Activated CD8-positive, alpha-beta T cell treated with anti-CD3 and anti-CD28 coated beads, Interleukin-2, amount 10 ng/mL, durations not matched to agents 7 days and 5 days (primary cell): ENCODE data around the gene MYOG. TPM values are rescaled to one million over a fixed set of nuclear protein-coding genes. Genes with fewer than 3 reads are reported as not detected.

Experiments used
- ATAC-seq: fragments of 150-1000 bp; cut with Tn5 transposase; one replicate; pipeline ENCODE4 v1.10.0; 2021; ENCODE audit warnings: moderate library complexity
- CTCF ChIA-PET: fragments of 350-600 bp; sonication (Branson Sonifier 250); formaldehyde crosslinking; loops from one replicate; lab custom pipeline; 2021; ENCODE audit warnings: antibody characterized with exemption; lab: Charles Lee
- POLR2A ChIA-PET: fragments of 350-600 bp; sonication (Branson Sonifier 250); formaldehyde crosslinking; loops from one replicate; lab custom pipeline; 2021; ENCODE audit warnings: antibody characterized with exemption; lab: Charles Lee
- DNase-seq: peaks from one replicate; pipeline ENCODE4 v3.0.0-alpha.2; 2020
- H3K27ac Mint-ChIP-seq: one replicate; pipeline ENCODE4 v1.8.0; 2021; ENCODE audit warnings: mild to moderate bottlenecking, mixed read lengths
- H3K27me3 Mint-ChIP-seq: one replicate; pipeline ENCODE4 v1.8.0; 2021; ENCODE audit warnings: low read depth, mixed read lengths
- H3K36me3 Mint-ChIP-seq: one replicate; pipeline ENCODE4 v1.8.0; 2021; ENCODE audit warnings: low read depth, mixed read lengths
- H3K4me1 Mint-ChIP-seq: one replicate; pipeline ENCODE4 v1.8.0; 2021; ENCODE audit warnings: low read depth, mixed read lengths
- H3K4me3 Mint-ChIP-seq: one replicate; pipeline ENCODE4 v1.8.0; 2021; ENCODE audit warnings: mild to moderate bottlenecking, mixed read lengths
- H3K9me3 Mint-ChIP-seq: one replicate; pipeline ENCODE4 v1.8.0; 2022; ENCODE audit warnings: mixed read lengths; ENCODE audit not compliant: insufficient read depth
- total RNA-seq, 2 experiments: library from RNA; stranded (reverse); gene quantifications; one replicate each; pipeline ENCODE4 v1.2.3, GENCODE V29; 2021

Gene MYOG
- total RNA-seq, 2 experiments from 2014 or later = not detected

DNA sequence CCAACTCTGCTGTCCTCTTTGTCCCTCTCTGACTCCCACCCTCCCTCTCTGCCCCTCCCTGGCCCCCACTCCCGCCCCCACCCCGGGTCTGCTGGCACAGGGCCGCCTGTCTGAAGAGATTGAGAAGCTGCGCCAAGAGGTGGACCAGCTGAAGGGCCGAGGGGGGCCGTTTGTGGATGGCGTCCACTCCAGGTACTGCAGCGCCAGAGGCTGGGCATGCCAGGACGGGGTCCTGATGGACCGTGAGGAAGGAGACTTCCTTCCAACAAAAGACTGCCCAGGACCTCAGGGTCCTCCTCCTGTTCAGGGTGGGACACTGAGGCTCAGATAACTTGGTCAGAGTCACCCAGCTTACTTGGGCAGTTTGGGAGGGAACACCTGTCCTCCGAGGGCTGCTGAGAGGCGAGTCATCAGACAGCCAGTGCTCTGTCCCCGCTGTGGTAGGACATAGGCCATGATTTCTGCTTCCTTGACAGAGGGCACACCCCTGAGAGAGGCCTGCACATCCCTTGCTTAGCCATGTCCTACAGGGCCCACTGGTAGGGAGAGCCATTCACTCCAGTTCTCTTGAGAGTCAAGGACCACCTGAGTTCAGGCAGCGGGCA lies 36.1 kb downstream of the MYOG start:
- Mint-ChIP-seq H3K36me3 (peaks cover 3% of the 10 kb centered on the region), H3K27ac (no peak overlapping the region), H3K4me1 (no peaks in the 10 kb centered on the region), H3K27me3 (no peaks in the 10 kb centered on the region), H3K9me3 (no peaks in the 10 kb centered on the region), H3K4me3 (no peak overlapping the region)
- ChIA-PET CTCF (interaction anchor here (1.0 to 6.5 kb wide), 2 partner anchors 10 to 28 kb away, joined by 3 to 36 read pairs; no protein-coding TSS in a partner anchor), POLR2A (no interaction called here)
- ATAC-seq = no peak
- no peak for DNase-seq

DNA sequence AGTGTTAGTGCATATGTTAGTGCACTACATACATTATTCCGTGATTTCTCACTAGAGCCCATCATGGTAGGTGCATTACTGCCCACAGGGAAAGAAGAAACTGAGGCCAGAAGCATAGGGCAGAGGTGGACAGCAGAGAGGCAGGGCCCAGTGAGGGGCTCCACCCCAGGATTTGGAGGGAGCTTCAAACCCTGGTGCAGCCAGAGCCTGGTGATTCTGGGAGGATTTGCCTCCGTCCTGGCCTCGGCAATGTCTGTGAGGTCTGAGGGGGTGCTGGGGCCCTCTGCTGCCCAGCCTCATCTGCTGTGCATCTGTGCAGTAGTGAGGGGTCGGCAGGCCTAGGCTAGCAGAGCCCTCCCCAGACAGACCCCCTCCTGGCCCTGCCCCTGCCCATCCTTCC lies 36.7 kb downstream of the MYOG start:
- ChIA-PET POLR2A (no interaction called here), CTCF (interaction anchor here (1.0 kb wide), 1 partner anchor 10 kb away, joined by 3 read pairs; no protein-coding TSS in a partner anchor)
- ATAC-seq (no peak), DNase-seq (no peak)
- Mint-ChIP-seq H3K4me1 (no peaks in the 10 kb centered on the region), H3K4me3 (no peak overlapping the region), H3K9me3 (no peaks in the 10 kb centered on the region), H3K36me3 (peaks cover 3% of the 10 kb centered on the region), H3K27ac (no peak overlapping the region), H3K27me3 (no peaks in the 10 kb centered on the region)

DNA sequence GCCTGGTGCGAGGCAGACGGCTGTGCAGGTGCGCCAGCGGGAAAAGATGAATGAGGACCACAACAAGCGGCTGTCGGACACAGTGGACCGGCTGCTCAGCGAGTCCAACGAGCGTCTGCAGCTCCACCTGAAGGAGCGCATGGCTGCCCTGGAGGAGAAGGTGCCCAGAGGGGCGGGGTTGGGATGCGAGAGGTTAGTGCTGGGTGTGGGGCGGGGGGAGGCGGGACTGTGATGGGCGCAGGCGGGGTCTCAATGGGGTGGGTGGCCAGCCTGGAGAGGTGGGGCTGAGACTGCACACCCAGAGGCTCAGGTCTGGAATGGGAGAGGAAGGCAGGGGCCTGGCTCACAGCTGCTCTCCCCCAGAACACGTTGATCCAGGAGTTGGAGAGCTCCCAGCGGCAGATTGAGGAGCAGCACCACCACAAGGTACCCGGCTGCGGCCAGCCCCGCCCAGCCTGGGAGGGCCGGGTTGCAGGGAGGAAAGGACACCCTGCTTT lies 37.2 kb downstream of the MYOG start:
- Mint-ChIP-seq H3K27me3 (no peaks in the 10 kb centered on the region), H3K27ac (no peak overlapping the region), H3K4me3 (no peak overlapping the region), H3K36me3 (peaks cover 3% of the 10 kb centered on the region), H3K9me3 (no peaks in the 10 kb centered on the region), H3K4me1 (no peaks in the 10 kb centered on the region)
- CTCF ChIA-PET = interaction anchor here (1.0 kb wide), 1 partner anchor 9 kb away, joined by 3 read pairs; no protein-coding TSS in a partner anchor
- no peak for ATAC-seq
- DNase-seq = no peak
- POLR2A ChIA-PET = no interaction called here

DNA sequence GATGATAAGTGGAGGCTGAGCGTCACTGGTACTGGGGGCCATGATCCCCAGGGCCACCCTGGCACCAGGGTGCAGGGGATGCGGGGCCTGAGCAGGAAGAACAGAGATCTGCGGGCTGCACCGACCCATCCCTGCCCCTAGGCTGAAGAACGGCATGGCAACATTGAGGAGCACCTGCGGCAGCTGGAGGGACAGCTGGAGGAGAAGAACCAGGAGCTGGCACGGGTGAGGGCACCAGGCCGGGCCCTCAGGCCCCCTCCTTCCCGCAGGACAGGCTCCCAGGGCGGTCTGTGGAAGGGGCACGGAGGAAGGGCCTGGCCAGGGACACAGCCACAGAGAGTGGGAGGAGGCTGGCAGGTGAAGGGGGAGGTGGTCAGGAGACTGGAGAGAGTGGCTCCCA lies 37.7 kb downstream of the MYOG start:
- Mint-ChIP-seq H3K27me3 (no peaks in the 10 kb centered on the region), H3K9me3 (no peaks in the 10 kb centered on the region), H3K36me3 (peaks cover 3% of the 10 kb centered on the region), H3K4me3 (no peak overlapping the region), H3K4me1 (no peaks in the 10 kb centered on the region), H3K27ac (no peak overlapping the region)
- ChIA-PET CTCF (interaction anchor here (1.0 kb wide), 1 partner anchor 9 kb away, joined by 3 read pairs; no protein-coding TSS in a partner anchor), POLR2A (no interaction called here)
- ATAC-seq (no peak), DNase-seq (no peak)

DNA sequence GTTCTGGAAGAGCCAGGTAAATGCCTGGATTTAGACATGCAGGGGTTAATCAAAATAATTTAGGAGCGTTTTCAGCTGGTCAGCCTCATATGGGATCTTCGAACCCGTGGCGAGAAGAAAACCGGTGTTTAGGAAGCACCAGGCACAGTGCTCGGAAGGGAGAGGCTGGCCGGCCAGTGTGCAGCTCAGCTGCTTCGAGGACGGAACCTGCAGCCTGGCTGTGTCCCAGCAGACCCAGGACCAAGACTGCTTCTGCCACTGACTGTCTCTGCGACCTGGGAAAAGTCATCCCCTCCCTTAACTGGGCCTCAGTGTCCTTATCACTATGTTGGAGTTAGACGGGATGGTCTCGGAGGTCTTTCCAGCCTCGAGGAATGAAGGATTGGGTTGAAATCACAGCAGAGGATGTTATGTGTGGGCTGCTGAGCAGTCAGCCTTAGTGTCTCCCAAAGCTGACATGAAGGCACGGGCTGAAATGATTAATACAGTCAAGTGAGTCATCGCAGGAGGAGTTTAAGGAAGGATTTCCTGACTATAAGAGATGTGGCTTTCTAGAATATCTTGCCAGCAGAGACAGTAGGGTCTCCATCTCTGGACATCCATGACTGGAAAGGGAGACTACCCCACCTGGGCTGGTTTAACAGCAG lies 38.7 kb downstream of the MYOG start:
- Mint-ChIP-seq H3K36me3 (peaks cover 3% of the 10 kb centered on the region), H3K9me3 (no peaks in the 10 kb centered on the region), H3K27ac (no peak overlapping the region), H3K4me3 (no peak overlapping the region), H3K27me3 (no peaks in the 10 kb centered on the region), H3K4me1 (no peaks in the 10 kb centered on the region)
- ChIA-PET CTCF (no interaction called here), POLR2A (no interaction called here)
- ATAC-seq = no peak
- no peak for DNase-seq

DNA sequence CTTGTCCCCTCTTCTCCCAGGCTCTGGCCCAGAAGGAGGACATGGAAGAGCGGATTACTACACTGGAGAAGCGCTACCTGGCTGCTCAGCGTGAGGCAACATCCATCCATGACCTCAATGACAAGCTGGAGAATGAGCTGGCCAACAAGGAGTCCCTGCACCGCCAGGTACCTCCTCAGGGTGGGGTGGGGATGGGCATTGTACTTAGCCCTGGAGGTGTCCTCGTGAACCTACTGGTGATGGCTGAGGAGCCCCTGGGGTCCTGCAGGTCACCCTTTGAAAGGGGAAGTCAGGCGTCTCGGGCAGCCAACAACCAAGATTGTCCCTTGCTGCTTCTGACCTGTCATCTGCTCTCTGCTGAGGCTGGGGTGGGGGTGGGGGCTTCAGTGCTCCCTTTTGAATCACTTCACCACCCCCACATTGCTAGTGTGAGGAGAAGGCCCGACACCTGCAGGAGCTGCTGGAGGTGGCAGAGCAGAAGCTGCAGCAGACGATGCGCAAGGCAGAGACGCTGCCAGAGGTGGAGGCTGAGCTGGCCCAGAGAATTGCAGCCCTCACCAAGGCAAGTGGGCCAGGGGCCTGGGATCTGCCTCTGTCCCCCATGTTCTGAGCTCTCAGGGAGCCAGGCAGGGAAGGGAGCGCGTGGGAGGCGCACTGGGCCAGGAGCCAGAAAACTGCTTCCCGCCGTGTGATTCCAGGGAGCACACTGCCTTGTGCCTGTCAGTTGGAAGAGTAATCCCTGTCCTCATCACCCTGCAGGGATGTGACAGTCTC lies 39.8 kb downstream of the MYOG start:
- H3K36me3 Mint-ChIP-seq = peaks cover 3% of the 10 kb centered on the region
- H3K9me3 Mint-ChIP-seq = no peaks in the 10 kb centered on the region
- no peak overlapping the region for H3K27ac Mint-ChIP-seq
- no peaks in the 10 kb centered on the region for H3K4me1 Mint-ChIP-seq
- ChIA-PET POLR2A (no interaction called here), CTCF (interaction anchor here (1.1 kb wide), 1 partner anchor 217 kb away, joined by 3 read pairs; no protein-coding TSS in a partner anchor)
- DNase-seq = no peak
- ATAC-seq = no peak
- no peak overlapping the region for H3K4me3 Mint-ChIP-seq
- H3K27me3 Mint-ChIP-seq = no peaks in the 10 kb centered on the region

DNA sequence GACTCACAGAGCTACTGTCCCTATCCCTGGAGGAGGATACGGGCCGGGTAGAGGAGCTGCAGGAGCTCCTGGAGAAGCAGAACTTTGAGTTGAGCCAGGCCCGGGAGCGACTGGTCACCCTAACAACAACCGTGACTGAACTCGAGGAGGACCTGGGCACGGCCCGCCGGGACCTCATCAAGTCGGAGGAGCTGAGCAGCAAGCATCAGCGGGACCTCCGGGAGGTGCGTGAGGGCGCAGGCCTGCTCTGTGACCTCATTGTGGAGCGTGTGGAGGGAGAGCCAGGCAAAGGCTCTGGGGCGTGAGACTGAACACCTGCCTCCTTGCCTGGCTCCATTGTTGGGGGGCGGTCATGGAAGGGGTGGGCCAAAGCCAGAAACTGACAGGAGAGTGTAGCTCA lies 40.5 kb downstream of the MYOG start:
- ATAC-seq (no peak), DNase-seq (no peak)
- ChIA-PET CTCF (no interaction called here), POLR2A (no interaction called here)
- no peaks in the 10 kb centered on the region for H3K4me1 Mint-ChIP-seq
- H3K36me3 Mint-ChIP-seq = peaks cover 3% of the 10 kb centered on the region
- H3K9me3 Mint-ChIP-seq = no peaks in the 10 kb centered on the region
- no peak overlapping the region for H3K4me3 Mint-ChIP-seq
- H3K27ac Mint-ChIP-seq = no peak overlapping the region
- no peaks in the 10 kb centered on the region for H3K27me3 Mint-ChIP-seq

DNA sequence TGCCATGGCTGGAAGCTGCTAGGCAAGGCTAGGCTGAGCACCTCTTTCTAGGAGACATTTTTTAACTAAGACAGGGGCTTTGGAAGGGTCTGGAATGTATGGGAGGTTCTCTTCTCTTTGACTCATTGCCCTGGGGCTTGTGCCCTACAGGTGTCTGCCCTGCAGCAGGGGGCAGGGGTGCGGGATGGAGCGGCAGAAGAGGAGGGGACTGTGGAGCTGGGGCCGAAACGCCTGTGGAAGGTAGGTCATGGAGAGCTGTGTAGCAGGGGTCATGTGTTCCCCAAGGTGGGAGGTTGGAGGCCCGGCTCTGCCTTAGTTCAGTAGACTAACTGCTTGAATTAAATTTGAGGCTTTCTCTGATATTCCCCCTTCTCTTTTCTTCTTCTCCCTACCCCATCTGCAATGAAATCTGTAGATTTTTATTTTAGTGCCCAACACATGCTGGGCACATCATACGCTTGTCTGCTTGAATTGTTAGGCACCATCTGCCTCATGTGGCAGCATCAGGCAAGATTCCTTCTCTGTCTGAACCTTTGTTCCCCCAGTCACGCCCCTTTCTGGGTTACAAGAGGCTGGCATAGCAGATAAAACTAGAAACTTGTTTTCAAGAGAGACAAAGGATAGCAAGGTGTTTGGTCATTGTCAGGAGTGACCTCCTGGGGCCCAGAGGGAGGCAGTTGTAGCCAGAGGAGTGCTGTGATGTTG lies 41.1 kb downstream of the MYOG start:
- Mint-ChIP-seq H3K27me3 (no peaks in the 10 kb centered on the region), H3K4me3 (no peak overlapping the region), H3K4me1 (no peaks in the 10 kb centered on the region), H3K36me3 (peaks cover 3% of the 10 kb centered on the region), H3K9me3 (no peaks in the 10 kb centered on the region), H3K27ac (no peak overlapping the region)
- ChIA-PET POLR2A (no interaction called here), CTCF (no interaction called here)
- DNase-seq (no peak), ATAC-seq (no peak)

DNA sequence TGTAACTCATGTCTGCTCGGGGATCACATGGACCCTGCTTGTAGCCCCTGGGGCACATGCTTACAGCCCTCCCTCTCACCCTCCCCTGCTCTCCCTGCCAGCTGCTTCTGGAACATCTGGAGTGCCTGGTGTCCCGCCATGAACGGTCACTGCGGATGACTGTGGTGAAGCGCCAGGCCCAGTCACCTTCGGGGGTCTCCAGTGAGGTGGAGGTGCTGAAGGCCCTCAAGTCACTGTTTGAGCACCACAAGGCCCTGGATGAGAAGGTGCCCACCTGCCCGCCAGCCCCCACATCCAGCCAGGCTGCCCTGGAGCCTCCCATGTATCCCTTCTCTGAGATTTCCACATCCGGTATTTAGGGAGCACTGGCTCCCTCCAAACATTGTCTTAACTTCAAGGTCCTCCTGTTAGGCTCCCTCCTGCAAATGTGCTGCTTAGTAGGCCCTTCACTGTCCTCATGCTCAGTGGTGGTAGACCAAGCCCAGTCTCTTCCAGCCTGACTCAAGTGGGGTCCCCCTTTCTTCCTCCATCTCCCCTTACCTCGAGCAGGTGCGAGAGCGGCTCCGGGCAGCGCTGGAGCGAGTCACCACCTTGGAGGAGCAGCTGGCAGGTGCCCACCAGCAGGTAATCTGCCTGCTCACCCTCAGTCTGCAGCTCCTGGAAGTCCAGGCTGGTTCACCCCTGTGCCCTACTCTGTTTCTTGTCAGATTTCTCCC lies 41.8 kb downstream of the MYOG start:
- Mint-ChIP-seq H3K27ac (no peak overlapping the region), H3K4me3 (no peak overlapping the region), H3K4me1 (no peaks in the 10 kb centered on the region), H3K36me3 (peaks cover 3% of the 10 kb centered on the region), H3K9me3 (no peaks in the 10 kb centered on the region), H3K27me3 (no peaks in the 10 kb centered on the region)
- ATAC-seq (no peak), DNase-seq (no peak)
- ChIA-PET CTCF (interaction anchor here (2.4 kb wide), 1 partner anchor 128 kb away, joined by 10 read pairs; no protein-coding TSS in a partner anchor), POLR2A (no interaction called here)

DNA sequence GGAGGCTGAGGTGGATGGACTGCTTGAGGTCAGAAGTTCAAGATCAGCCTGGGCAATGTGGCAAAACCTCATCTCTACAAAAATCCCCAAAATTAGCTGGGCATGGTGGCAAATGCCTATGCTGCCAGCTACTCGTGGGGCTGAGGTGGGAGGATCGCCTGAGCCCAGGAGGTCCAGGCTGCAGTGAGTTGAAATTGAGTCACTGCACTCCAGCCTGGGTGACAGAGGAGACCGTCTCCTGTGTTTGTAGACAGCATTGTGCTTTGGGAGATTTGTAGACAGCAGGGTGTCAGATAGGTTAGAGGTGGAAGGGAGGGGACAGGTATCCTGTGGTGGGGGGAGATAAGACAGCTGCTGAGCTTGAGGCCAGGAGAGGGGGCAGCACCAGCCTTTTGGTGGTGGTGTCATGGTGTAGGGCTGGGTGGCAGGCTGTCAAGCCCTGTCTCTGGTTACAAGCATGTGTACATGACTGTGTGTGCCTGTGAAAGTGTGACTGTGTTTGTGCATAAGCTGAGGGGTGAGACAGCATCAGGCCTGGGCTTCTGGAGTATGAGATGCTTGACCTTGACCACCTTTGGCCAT lies 44.4 kb downstream of the MYOG start:
- CTCF ChIA-PET = interaction anchor here (1.3 to 3.2 kb wide), 7 partner anchors 14 to 176 kb away, joined by 3 to 116 read pairs (median 10); no protein-coding TSS in a partner anchor
- Mint-ChIP-seq H3K27ac (no peak overlapping the region), H3K27me3 (no peaks in the 10 kb centered on the region), H3K4me3 (no peak overlapping the region), H3K36me3 (peaks cover 3% of the 10 kb centered on the region), H3K9me3 (no peaks in the 10 kb centered on the region), H3K4me1 (peaks cover 10% of the 10 kb centered on the region)
- POLR2A ChIA-PET = no interaction called here
- DNase-seq (no peak), ATAC-seq (no peak)
